H1 (cell line): Measurements from ENCODE around the gene RRP7A. TPM values are rescaled to one million over a fixed set of nuclear protein-coding genes. Genes with fewer than 3 reads are reported as not detected.

Source experiments
- EP300 ChIP-seq, 2 experiments: IDR thresholded peaks; 1 replicate in 1 of 2; 2 replicates in 1 of 2; pipeline ENCODE4 v1.6.1; 2011 to 2012; ENCODE audit warnings: low read depth in 2 of 2, low read length in 2 of 2, mild to moderate bottlenecking in 2 of 2, borderline replicate concordance in 1 of 2, inconsistent platforms in 1 of 2, moderate library complexity in 1 of 2
- GABPA ChIP-seq: IDR thresholded peaks from 2 replicates; pipeline ENCODE4 v1.6.1; 2011; ENCODE audit warnings: mild to moderate bottlenecking, low read length, moderate library complexity, borderline replicate concordance; ENCODE audit not compliant: insufficient read depth
- polyA plus RNA-seq, 7 experiments: library from polyadenylated mRNA; depleted of rRNA in 3 of 7; stranded (reverse) in 5 of 7; unstranded in 2 of 7; fragments of >200 nt in 5 of 7; fragments of 200-250 nt in 2 of 7; gene quantifications; 1 replicate in 5 of 7; 2 replicates in 1 of 7; 4 replicates in 1 of 7; pipeline versions ENCODE4 v1.2.1 to v1.2.3, GENCODE V29; 2011 to 2013; ENCODE audit warnings: missing spikeins in 2 of 7, mixed read lengths in 2 of 7
- total RNA-seq: library from RNA; stranded (reverse); fragmentation: NEBNext Ultra II Directional; extraction: Animal tissue kit (Norgen Biotek cat#: 25700); gene quantifications from 2 replicates; pipeline ENCODE4 v1.2.1, GENCODE V29; 2021
- TF ChIP-seq, protein P1 (sequence below): fragments of 300-600 bp; sonication (generic); IDR thresholded peaks from 2 replicates; pipeline ENCODE4 v1.7.1; 2012; ENCODE audit warnings: low read length, moderate library complexity, mild to moderate bottlenecking, inconsistent platforms; ENCODE audit not compliant: insufficient replicate concordance

RRP7A gene
- total and polyA plus RNA-seq, 2 of the 8 experiments (the other 6 are each of a cell fraction or from before 2014, with no cell fraction given): 18.4 to 49.0 TPM

DNA sequence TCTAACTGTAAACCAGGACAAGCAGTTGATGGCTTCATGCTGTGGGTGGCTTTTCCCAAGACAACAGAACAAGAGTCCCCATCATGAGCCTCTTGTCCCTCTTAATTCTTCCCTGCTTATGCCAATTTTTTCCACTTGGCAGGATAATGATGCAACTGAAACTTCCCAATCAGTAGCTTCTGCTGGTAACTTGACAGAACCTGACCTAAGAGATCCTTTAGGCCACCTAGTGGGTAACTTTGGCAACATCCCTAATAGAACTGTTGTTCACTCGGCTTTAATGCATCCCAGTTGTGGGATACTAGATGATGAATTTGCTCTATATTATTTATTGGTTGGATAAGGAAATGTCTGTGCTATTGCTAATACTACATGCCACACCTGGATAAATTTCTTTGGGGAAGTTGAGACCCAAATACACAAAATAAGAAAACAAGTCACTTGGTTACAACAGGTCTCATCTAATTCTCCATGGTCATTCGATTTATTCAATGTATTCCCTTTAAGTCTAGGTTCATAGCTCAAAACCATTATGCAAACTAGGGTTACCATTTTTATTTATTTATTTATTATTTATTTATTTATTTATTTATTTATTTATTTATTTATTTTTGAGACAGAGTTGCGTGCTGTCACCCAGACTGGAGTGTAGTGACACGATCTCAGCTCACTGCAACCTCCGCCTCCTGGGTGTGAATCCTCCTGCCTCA lies 46.0 kb downstream of the RRP7A start (continued):
- TF ChIP-seq, protein P1, sequence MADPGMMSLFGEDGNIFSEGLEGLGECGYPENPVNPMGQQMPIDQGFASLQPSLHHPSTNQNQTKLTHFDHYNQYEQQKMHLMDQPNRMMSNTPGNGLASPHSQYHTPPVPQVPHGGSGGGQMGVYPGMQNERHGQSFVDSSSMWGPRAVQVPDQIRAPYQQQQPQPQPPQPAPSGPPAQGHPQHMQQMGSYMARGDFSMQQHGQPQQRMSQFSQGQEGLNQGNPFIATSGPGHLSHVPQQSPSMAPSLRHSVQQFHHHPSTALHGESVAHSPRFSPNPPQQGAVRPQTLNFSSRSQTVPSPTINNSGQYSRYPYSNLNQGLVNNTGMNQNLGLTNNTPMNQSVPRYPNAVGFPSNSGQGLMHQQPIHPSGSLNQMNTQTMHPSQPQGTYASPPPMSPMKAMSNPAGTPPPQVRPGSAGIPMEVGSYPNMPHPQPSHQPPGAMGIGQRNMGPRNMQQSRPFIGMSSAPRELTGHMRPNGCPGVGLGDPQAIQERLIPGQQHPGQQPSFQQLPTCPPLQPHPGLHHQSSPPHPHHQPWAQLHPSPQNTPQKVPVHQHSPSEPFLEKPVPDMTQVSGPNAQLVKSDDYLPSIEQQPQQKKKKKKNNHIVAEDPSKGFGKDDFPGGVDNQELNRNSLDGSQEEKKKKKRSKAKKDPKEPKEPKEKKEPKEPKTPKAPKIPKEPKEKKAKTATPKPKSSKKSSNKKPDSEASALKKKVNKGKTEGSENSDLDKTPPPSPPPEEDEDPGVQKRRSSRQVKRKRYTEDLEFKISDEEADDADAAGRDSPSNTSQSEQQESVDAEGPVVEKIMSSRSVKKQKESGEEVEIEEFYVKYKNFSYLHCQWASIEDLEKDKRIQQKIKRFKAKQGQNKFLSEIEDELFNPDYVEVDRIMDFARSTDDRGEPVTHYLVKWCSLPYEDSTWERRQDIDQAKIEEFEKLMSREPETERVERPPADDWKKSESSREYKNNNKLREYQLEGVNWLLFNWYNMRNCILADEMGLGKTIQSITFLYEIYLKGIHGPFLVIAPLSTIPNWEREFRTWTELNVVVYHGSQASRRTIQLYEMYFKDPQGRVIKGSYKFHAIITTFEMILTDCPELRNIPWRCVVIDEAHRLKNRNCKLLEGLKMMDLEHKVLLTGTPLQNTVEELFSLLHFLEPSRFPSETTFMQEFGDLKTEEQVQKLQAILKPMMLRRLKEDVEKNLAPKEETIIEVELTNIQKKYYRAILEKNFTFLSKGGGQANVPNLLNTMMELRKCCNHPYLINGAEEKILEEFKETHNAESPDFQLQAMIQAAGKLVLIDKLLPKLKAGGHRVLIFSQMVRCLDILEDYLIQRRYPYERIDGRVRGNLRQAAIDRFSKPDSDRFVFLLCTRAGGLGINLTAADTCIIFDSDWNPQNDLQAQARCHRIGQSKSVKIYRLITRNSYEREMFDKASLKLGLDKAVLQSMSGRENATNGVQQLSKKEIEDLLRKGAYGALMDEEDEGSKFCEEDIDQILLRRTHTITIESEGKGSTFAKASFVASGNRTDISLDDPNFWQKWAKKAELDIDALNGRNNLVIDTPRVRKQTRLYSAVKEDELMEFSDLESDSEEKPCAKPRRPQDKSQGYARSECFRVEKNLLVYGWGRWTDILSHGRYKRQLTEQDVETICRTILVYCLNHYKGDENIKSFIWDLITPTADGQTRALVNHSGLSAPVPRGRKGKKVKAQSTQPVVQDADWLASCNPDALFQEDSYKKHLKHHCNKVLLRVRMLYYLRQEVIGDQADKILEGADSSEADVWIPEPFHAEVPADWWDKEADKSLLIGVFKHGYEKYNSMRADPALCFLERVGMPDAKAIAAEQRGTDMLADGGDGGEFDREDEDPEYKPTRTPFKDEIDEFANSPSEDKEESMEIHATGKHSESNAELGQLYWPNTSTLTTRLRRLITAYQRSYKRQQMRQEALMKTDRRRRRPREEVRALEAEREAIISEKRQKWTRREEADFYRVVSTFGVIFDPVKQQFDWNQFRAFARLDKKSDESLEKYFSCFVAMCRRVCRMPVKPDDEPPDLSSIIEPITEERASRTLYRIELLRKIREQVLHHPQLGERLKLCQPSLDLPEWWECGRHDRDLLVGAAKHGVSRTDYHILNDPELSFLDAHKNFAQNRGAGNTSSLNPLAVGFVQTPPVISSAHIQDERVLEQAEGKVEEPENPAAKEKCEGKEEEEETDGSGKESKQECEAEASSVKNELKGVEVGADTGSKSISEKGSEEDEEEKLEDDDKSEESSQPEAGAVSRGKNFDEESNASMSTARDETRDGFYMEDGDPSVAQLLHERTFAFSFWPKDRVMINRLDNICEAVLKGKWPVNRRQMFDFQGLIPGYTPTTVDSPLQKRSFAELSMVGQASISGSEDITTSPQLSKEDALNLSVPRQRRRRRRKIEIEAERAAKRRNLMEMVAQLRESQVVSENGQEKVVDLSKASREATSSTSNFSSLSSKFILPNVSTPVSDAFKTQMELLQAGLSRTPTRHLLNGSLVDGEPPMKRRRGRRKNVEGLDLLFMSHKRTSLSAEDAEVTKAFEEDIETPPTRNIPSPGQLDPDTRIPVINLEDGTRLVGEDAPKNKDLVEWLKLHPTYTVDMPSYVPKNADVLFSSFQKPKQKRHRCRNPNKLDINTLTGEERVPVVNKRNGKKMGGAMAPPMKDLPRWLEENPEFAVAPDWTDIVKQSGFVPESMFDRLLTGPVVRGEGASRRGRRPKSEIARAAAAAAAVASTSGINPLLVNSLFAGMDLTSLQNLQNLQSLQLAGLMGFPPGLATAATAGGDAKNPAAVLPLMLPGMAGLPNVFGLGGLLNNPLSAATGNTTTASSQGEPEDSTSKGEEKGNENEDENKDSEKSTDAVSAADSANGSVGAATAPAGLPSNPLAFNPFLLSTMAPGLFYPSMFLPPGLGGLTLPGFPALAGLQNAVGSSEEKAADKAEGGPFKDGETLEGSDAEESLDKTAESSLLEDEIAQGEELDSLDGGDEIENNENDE: no peak
- TF ChIP-seq EP300 (IDR thresholded peaks at IDR 0.05; ENCODE audit: borderline replicate concordance in 1 of 2, low read depth in 2 of 2, low read length in 2 of 2): 0 out of 3 replicates have a peak, but pooled peaks of 1 of the 2 experiments have one; percentile 7
- no peak for TF ChIP-seq GABPA
